PFSK-1 (cell line): Measurements from ENCODE around the gene CLEC3B.

Source experiments
- FOXP2 ChIP-seq: optimal IDR thresholded peaks from 2 replicates; pipeline ENCODE3; 2011; ENCODE audit warnings: borderline replicate concordance, control low read depth, inconsistent platforms; ENCODE audit not compliant: insufficient read depth; ENCODE audit errors: extremely low read length, extremely low read depth
- POLR2AphosphoS5 ChIP-seq: IDR thresholded peaks from 2 replicates; pipeline ENCODE4 v1.6.1; 2012; ENCODE audit warnings: low read depth, mild to moderate bottlenecking, control low read depth, low read length, moderate library complexity
- REST ChIP-seq, 2 experiments: IDR thresholded peaks; 2 replicates each; pipeline versions ENCODE4 v1.6.1 to v1.8.0; 2011 to 2012; ENCODE audit warnings: low read depth in 2 of 2, low read length in 2 of 2, control low read depth in 1 of 2, inconsistent platforms in 1 of 2, mild to moderate bottlenecking in 1 of 2, moderate library complexity in 1 of 2; ENCODE audit not compliant: insufficient read depth in 1 of 2
- SIN3A ChIP-seq: IDR thresholded peaks from 2 replicates; pipeline ENCODE4 v1.6.1; 2012; ENCODE audit warnings: mild to moderate bottlenecking, low read length, moderate library complexity, borderline replicate concordance; ENCODE audit not compliant: insufficient read depth
- TAF1 ChIP-seq: IDR thresholded peaks from 2 replicates; pipeline ENCODE4 v1.6.1; 2012; ENCODE audit warnings: low read length, control low read depth, borderline replicate concordance; ENCODE audit not compliant: insufficient read depth

The CLEC3B gene

GRCh38 chr3:45067941-45068340, 41.8 kb downstream of the CLEC3B start:
- TF ChIP-seq TAF1 (no peak), REST (IDR thresholded peaks at IDR 0.05; ENCODE audit: insufficient read depth in 1 of 2, low read depth in 2 of 2, low read length in 2 of 2) (no peak), SIN3A (no peak), POLR2AphosphoS5 (no peak), FOXP2 (no peak)

GRCh38 chr3:45071075-45071474, 45.0 kb downstream of the CLEC3B start:
- TF ChIP-seq SIN3A (no peak), POLR2AphosphoS5 (no peak), REST (IDR thresholded peaks at IDR 0.05; ENCODE audit: insufficient read depth in 1 of 2, low read depth in 2 of 2, low read length in 2 of 2) (no peak), TAF1 (no peak), FOXP2 (no peak)

- TF ChIP-seq FOXP2 (no peak), SIN3A (no peak), TAF1 (no peak), POLR2AphosphoS5 (no peak)
These were observed 49.9 kb downstream of the CLEC3B start for GRCh38 chr3:45075821-45076625.

- no peak for TF ChIP-seq POLR2AphosphoS5
- TF ChIP-seq FOXP2, result no peak
- TF ChIP-seq SIN3A, result no peak
- TF ChIP-seq REST (IDR thresholded peaks at IDR 0.05; ENCODE audit: insufficient read depth in 1 of 2, low read depth in 2 of 2, low read length in 2 of 2), result no peak
- TF ChIP-seq TAF1, result no peak
These were observed 52.9 kb downstream of the CLEC3B start for GRCh38 chr3:45078910-45079522.

GRCh38 chr3:45079715-45080114, 53.6 kb downstream of the CLEC3B start:
- TF ChIP-seq SIN3A (no peak), REST (IDR thresholded peaks at IDR 0.05; ENCODE audit: insufficient read depth in 1 of 2, low read depth in 2 of 2, low read length in 2 of 2) (no peak), POLR2AphosphoS5 (no peak), FOXP2 (no peak), TAF1 (no peak)
